ENCODE results near the gene DOK1.

- TF ChIP-seq, protein P1, sequence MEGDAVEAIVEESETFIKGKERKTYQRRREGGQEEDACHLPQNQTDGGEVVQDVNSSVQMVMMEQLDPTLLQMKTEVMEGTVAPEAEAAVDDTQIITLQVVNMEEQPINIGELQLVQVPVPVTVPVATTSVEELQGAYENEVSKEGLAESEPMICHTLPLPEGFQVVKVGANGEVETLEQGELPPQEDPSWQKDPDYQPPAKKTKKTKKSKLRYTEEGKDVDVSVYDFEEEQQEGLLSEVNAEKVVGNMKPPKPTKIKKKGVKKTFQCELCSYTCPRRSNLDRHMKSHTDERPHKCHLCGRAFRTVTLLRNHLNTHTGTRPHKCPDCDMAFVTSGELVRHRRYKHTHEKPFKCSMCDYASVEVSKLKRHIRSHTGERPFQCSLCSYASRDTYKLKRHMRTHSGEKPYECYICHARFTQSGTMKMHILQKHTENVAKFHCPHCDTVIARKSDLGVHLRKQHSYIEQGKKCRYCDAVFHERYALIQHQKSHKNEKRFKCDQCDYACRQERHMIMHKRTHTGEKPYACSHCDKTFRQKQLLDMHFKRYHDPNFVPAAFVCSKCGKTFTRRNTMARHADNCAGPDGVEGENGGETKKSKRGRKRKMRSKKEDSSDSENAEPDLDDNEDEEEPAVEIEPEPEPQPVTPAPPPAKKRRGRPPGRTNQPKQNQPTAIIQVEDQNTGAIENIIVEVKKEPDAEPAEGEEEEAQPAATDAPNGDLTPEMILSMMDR (optimal IDR thresholded peaks at IDR 0.05 in 1 of 3, IDR thresholded peaks at IDR 0.05 in 1 of 3, conservative IDR thresholded peaks at IDR 0.05 in 1 of 3; ENCODE audit: extremely low read depth in 1 of 3, insufficient read depth in 2 of 3, low read length in 3 of 3), result no peak
- TF ChIP-seq EZH2 (IDR thresholded peaks at IDR 0.05; ENCODE audit: low read length), result no peak
These were observed 45.2 kb downstream of the DOK1 start for GRCh38 chr2:74599676-74600075.
